Right renal pelvis (tissue), 4 donors: ENCODE results near the gene MMP23B. TPM values are rescaled to one million over a fixed set of nuclear protein-coding genes. Genes with fewer than 3 reads are reported as not detected.
"Not testable (repeated sequence)": the region's sequence is repeated elsewhere in the genome, so short reads cannot be mapped to it uniquely, and the experiment has no call there.

Experiments used
- DNase-seq, 4 donors: peaks; one replicate each; pipeline ENCODE4 v3.0.0-alpha.2; 2013; ENCODE audit warnings: low read depth in 4 of 4, low spot score in 3 of 4, missing footprints in 1 of 4
- polyA plus RNA-seq, 4 donors: library from polyadenylated mRNA; unstranded; fragments of 120-200 nt; gene quantifications; one replicate each; pipeline ENCODE4 v1.2.1, GENCODE V29; 2013; ENCODE audit not compliant: insufficient read length in 4 of 4

Gene MMP23B
- polyA plus RNA-seq, 4 donors, result 16.9 to 38.6 (median 21.7) TPM

GRCh38 chr1:1664318-1664717, 32.3 kb downstream of the MMP23B start:
- DNase-seq, result not testable (repeated sequence)

GRCh38 chr1:1664941-1665814, 33.2 kb downstream of the MMP23B start:
- no peak for DNase-seq

GRCh38 chr1:1665815-1666251, 33.9 kb downstream of the MMP23B start:
- DNase-seq, result no peak

GRCh38 chr1:1666526-1666925, 34.6 kb downstream of the MMP23B start:
- DNase-seq, result no peak

GRCh38 chr1:1669468-1670440, 37.8 kb downstream of the MMP23B start:
- no peak for DNase-seq

- no peak for DNase-seq
Measured at GRCh38 chr1:1670866-1671265, 38.9 kb downstream of the MMP23B start.

GRCh38 chr1:1671365-1672119, 39.6 kb downstream of the MMP23B start:
- no peak for DNase-seq

GRCh38 chr1:1672181-1672965, 40.4 kb downstream of the MMP23B start:
- DNase-seq, result no peak

GRCh38 chr1:1674806-1675205, 42.8 kb downstream of the MMP23B start:
- not testable (repeated sequence) for DNase-seq

- DNase-seq, result not testable (repeated sequence)
Measured at GRCh38 chr1:1675218-1675617, 43.2 kb downstream of the MMP23B start.

GRCh38 chr1:1676087-1676486, 44.1 kb downstream of the MMP23B start:
- DNase-seq, result not testable (repeated sequence)

GRCh38 chr1:1677718-1678580, 46.0 kb downstream of the MMP23B start:
- no peak for DNase-seq

GRCh38 chr1:1678581-1679380, 46.8 kb downstream of the MMP23B start:
- no peak for DNase-seq

- DNase-seq, result no peak
Measured at GRCh38 chr1:1680031-1680911, 48.3 kb downstream of the MMP23B start.

GRCh38 chr1:1680912-1681273, 48.9 kb downstream of the MMP23B start:
- DNase-seq, result no peak

- DNase-seq, result no peak
Measured at GRCh38 chr1:1683104-1683905, 51.3 kb downstream of the MMP23B start.
